Measurements from ENCODE around the gene PLK5.

PLK5 gene

DNA sequence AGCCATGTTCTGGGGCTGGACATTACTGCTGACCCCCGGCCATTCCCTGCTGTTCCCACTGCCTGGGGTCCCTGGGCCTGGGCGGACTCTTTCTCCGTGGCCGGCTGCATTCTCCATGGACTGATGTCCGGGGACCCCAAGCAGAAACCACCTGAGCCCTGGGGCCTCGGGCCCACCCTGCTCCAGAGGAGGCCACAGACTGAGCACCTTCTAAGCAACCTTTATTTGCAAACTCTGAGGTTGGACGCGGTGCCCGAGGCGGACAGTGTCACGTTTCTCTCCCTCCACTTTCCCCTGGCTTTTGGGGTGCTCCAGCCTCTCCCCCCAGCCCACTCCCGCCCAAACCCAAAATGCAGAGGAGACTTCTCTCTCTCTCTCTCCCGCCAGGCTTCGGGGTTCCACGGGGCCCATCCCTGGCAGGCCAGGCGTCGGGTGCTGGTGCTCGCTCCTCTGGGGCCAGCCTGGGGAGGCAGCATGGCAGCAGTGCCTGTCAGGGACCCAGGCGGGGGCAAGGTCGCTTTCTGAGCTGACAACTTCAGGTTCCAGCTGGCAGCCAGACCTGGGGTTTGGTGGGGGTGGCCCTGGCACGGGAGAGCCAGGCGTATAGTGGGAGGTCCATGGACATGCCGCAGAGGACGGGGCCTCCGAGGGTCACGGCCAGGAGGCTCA is 42.5 kb upstream of the PLK5 start:
- ATAC-seq (ENCODE audit: low read depth) = no peak
- Histone ChIP-seq H3K4me3 (ENCODE audit: severe bottlenecking) (no peak overlapping the region), H3K36me3 (ENCODE audit: low read depth) (peaks cover 16% of the 10 kb centered on the region), H3K4me1 (ENCODE audit: insufficient read depth, poor library complexity, severe bottlenecking) (no peaks in the 10 kb centered on the region), H3K27me3 (ENCODE audit: insufficient read depth, poor library complexity, severe bottlenecking) (no peaks in the 10 kb centered on the region), H3K9me3 (ENCODE audit: severe bottlenecking) (no peaks in the 10 kb centered on the region), H3K27ac (ENCODE audit: poor library complexity, severe bottlenecking) (no peak overlapping the region)
- no peak for DNase-seq (ENCODE audit: low spot score)
- TF ChIP-seq, protein P1, sequence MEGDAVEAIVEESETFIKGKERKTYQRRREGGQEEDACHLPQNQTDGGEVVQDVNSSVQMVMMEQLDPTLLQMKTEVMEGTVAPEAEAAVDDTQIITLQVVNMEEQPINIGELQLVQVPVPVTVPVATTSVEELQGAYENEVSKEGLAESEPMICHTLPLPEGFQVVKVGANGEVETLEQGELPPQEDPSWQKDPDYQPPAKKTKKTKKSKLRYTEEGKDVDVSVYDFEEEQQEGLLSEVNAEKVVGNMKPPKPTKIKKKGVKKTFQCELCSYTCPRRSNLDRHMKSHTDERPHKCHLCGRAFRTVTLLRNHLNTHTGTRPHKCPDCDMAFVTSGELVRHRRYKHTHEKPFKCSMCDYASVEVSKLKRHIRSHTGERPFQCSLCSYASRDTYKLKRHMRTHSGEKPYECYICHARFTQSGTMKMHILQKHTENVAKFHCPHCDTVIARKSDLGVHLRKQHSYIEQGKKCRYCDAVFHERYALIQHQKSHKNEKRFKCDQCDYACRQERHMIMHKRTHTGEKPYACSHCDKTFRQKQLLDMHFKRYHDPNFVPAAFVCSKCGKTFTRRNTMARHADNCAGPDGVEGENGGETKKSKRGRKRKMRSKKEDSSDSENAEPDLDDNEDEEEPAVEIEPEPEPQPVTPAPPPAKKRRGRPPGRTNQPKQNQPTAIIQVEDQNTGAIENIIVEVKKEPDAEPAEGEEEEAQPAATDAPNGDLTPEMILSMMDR (IDR thresholded peaks at IDR 0.05; ENCODE audit: poor library complexity, severe bottlenecking) = no peak

DNA sequence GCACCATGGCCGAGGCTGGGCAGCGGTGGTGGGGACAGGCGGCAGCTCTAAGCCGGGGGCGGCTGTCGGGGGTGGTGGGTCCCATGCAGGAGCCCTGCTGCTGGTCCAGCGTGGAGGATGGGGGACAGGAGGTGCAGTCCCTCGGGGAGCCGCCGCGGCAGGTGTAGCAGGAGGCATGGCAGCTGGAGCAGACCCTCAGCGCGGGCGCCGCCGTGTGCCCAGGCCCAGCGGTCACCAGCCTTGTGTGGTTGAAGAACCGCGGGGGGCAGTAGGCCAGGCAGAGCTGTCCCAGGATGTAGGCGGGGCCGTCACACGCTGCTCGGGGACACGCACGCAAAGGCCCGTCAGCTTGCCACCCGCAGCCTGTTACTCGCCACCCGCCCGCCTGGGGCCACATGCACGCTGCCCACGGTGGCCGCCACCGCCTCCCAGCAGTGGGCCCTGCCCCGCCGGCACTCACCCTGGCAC is 42.0 kb upstream of the PLK5 start:
- TF ChIP-seq, protein P1 (IDR thresholded peaks at IDR 0.05; ENCODE audit: poor library complexity, severe bottlenecking) = no peak
- Histone ChIP-seq H3K36me3 (ENCODE audit: low read depth) (peaks cover 10% of the 10 kb centered on the region), H3K9me3 (ENCODE audit: severe bottlenecking) (no peaks in the 10 kb centered on the region), H3K27ac (ENCODE audit: poor library complexity, severe bottlenecking) (no peak overlapping the region), H3K4me3 (ENCODE audit: severe bottlenecking) (no peak overlapping the region), H3K27me3 (ENCODE audit: insufficient read depth, poor library complexity, severe bottlenecking) (no peaks in the 10 kb centered on the region), H3K4me1 (ENCODE audit: insufficient read depth, poor library complexity, severe bottlenecking) (no peaks in the 10 kb centered on the region)
- DNase-seq (ENCODE audit: low spot score) (no peak), ATAC-seq (ENCODE audit: low read depth) (no peak)

DNA sequence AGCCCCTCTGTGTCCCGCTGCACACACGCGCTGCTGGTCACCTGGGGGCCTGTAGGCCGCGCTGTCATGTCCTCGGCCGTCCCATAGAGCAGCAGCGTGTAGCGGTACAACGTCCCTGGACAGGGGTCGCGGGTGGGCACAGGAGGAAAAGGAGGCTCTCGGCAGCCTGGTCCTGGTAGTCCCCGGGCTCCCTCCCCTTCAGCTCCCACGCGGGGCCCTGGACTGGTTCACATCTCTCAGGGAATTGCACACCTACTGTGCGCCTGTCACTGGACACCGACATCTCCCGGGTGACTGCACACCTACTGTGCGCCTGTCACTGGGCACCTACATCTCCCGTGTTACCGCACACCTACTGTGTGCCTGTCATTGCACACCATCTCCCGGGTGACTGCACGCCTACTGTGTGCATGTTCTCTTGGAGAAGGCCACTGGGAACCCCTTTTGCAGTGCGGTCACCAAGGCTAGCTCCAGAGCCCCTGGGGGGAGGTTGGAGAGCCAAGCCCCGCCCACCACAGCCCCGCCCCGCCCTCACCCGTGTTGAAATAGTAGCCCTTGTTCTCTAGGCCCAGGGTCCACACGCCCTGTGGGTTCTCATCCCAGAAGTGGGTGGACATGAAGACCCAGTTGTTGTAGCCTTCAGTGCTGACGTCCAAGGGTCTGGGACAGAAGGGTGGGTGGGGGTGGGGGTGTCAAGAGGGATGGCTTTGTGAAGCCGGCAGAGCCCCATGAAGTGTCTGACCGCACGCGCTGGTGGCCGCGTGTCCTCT is 41.3 kb upstream of the PLK5 start:
- DNase-seq (ENCODE audit: low spot score) = no peak
- Histone ChIP-seq H3K36me3 (ENCODE audit: low read depth) (peaks cover 4% of the 10 kb centered on the region; the same call in 1 of the 2 replicates), H3K9me3 (ENCODE audit: severe bottlenecking) (no peaks in the 10 kb centered on the region), H3K4me3 (ENCODE audit: severe bottlenecking) (no peak overlapping the region), H3K27ac (ENCODE audit: poor library complexity, severe bottlenecking) (no peak overlapping the region), H3K27me3 (ENCODE audit: insufficient read depth, poor library complexity, severe bottlenecking) (no peaks in the 10 kb centered on the region), H3K4me1 (ENCODE audit: insufficient read depth, poor library complexity, severe bottlenecking) (no peaks in the 10 kb centered on the region)
- ATAC-seq (ENCODE audit: low read depth) = no peak
- TF ChIP-seq, protein P1 (IDR thresholded peaks at IDR 0.05; ENCODE audit: poor library complexity, severe bottlenecking) = no peak

DNA sequence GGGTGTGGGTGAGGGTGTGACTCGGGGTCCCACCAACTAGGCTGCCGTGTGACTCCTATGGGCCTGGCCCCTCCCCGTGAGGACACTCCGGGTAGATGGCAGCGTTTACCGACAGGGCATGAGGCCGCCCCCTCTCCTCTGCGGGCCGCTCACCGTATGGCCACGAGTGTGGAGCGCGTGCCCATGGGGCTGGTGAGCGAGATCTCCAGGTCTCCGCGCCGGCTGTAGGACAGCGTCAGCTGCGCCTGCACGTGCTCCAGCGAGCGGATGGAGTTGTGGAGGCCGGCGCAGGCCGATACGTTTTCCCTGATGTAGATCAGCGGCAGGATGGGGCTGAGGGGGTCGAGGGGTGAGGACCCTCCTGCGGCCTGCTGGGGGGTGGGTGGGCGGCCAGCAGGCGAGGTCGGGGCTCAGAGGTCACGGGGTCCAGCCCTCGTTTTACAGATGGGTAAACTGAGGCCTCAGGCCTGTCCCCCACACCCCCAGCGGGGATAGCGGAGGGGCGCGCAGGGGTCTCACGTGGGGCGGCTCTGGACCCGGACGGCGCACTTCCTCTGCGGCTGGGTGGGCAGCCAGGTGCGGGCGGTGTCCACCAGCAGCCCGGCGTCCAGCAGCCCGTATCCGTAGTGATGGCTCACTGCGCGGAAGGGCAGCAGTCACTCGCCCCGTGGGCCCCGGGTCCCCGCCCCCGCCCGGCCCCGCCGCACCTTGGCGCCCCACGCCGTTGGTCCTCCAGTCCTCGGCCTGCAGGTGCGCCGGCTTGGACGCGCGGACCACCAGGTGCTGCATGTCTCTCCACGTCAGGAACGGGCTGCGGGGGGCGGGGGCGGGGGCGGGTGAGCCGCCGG is 40.5 kb upstream of the PLK5 start:
- DNase-seq (ENCODE audit: low spot score) (no peak), ATAC-seq (ENCODE audit: low read depth) (no peak)
- H3K27ac ChIP-seq (ENCODE audit: poor library complexity, severe bottlenecking) = no peak overlapping the region
- no peaks in the 10 kb centered on the region for H3K27me3 ChIP-seq (ENCODE audit: insufficient read depth, poor library complexity, severe bottlenecking)
- no peaks in the 10 kb centered on the region for H3K9me3 ChIP-seq (ENCODE audit: severe bottlenecking)
- H3K4me1 ChIP-seq (ENCODE audit: insufficient read depth, poor library complexity, severe bottlenecking) = no peaks in the 10 kb centered on the region
- H3K36me3 ChIP-seq (ENCODE audit: low read depth) = no peaks in the 10 kb centered on the region
- TF ChIP-seq, protein P1 (IDR thresholded peaks at IDR 0.05; ENCODE audit: poor library complexity, severe bottlenecking) = no peak
- no peak overlapping the region for H3K4me3 ChIP-seq (ENCODE audit: severe bottlenecking)
